HG03108 (cell line): ENCODE measurements around the gene MPP1.

Source experiments
- ATAC-seq: cut with Tn5 transposase; IDR thresholded peaks from one replicate; pipeline ENCODE4 v1.9.1; 2021; ENCODE audit warnings: moderate library complexity; ENCODE audit not compliant: unreplicated experiment

MPP1 gene

GRCh38 chrX:154813801-154814200, 8.5 kb upstream of the MPP1 start:
- no peak for ATAC-seq

- no peak for ATAC-seq
Observed at GRCh38 chrX:154812341-154813101, 7.2 kb upstream of the MPP1 start.

- ATAC-seq: no peak
Observed at GRCh38 chrX:154809939-154810665, 4.8 kb upstream of the MPP1 start.

- no peak for ATAC-seq
Observed at GRCh38 chrX:154806837-154807501, 1.7 kb upstream of the MPP1 start.

GRCh38 chrX:154805696-154806091, 409 bp upstream of the MPP1 start:
- ATAC-seq: no peak

GRCh38 chrX:154804261-154804956, 876 bp downstream of the MPP1 start:
- ATAC-seq: no peak

GRCh38 chrX:154802947-154803346, 2.3 kb downstream of the MPP1 start:
- no peak for ATAC-seq

- ATAC-seq: no peak
Observed at GRCh38 chrX:154800478-154801210, 4.6 kb downstream of the MPP1 start.

- ATAC-seq: no peak
Observed at GRCh38 chrX:154799556-154800348, 5.5 kb downstream of the MPP1 start.

GRCh38 chrX:154797006-154797405, 8.3 kb downstream of the MPP1 start:
- no peak for ATAC-seq

- ATAC-seq: no peak
Observed at GRCh38 chrX:154795016-154795415, 10.3 kb downstream of the MPP1 start.

GRCh38 chrX:154793084-154793795, 12.0 kb downstream of the MPP1 start:
- no peak for ATAC-seq

GRCh38 chrX:154791939-154792338, 13.3 kb downstream of the MPP1 start:
- no peak for ATAC-seq

GRCh38 chrX:154791467-154791866, 13.8 kb downstream of the MPP1 start:
- ATAC-seq: no peak

- ATAC-seq: no peak
Observed at GRCh38 chrX:154785716-154786115, 19.6 kb downstream of the MPP1 start.

- no peak for ATAC-seq
Observed at GRCh38 chrX:154784149-154784995, 20.9 kb downstream of the MPP1 start.

GRCh38 chrX:154780968-154781367, 24.3 kb downstream of the MPP1 start:
- ATAC-seq: no peak

- ATAC-seq: no peak
Observed at GRCh38 chrX:154779261-154779660, 26.0 kb downstream of the MPP1 start.
